ENCODE data around the gene SCAP.

The SCAP gene

GRCh38 chr3:47503033-47503432 lies 27.3 kb upstream of the SCAP start:
- DNase-seq (ENCODE audit: extremely low read depth, insufficient read length), result no peak
- no peak for TF ChIP-seq CTCF (IDR thresholded peaks at IDR 0.05; ENCODE audit: insufficient read depth, low read length, poor library complexity, severe bottlenecking)
- Histone ChIP-seq H3K27me3 (replicated peaks; ENCODE audit: control insufficient read depth, insufficient read depth, low read length) (no peaks in the 10 kb centered on the region), H3K4me3 (replicated peaks; ENCODE audit: low read depth, low read length) (no peak overlapping the region), H3K36me3 (ENCODE audit: control insufficient read depth, insufficient read depth, low read length) (peaks cover 30% of the 10 kb centered on the region)

- no peak for DNase-seq (ENCODE audit: extremely low read depth, insufficient read length)
- Histone ChIP-seq H3K36me3 (ENCODE audit: control insufficient read depth, insufficient read depth, low read length) (peaks cover 33% of the 10 kb centered on the region), H3K4me3 (replicated peaks; ENCODE audit: low read depth, low read length) (no peak overlapping the region), H3K27me3 (replicated peaks; ENCODE audit: control insufficient read depth, insufficient read depth, low read length) (no peaks in the 10 kb centered on the region)
- TF ChIP-seq CTCF (IDR thresholded peaks at IDR 0.05; ENCODE audit: insufficient read depth, low read length, poor library complexity, severe bottlenecking), result no peak
Measured at GRCh38 chr3:47496892-47497291, 21.2 kb upstream of the SCAP start.

GRCh38 chr3:47495886-47496285 lies 20.1 kb upstream of the SCAP start:
- no peak for TF ChIP-seq CTCF (IDR thresholded peaks at IDR 0.05; ENCODE audit: insufficient read depth, low read length, poor library complexity, severe bottlenecking)
- DNase-seq (ENCODE audit: extremely low read depth, insufficient read length), result no peak
- Histone ChIP-seq H3K36me3 (ENCODE audit: control insufficient read depth, insufficient read depth, low read length) (peaks cover 28% of the 10 kb centered on the region), H3K4me3 (replicated peaks; ENCODE audit: low read depth, low read length) (no peak overlapping the region), H3K27me3 (replicated peaks; ENCODE audit: control insufficient read depth, insufficient read depth, low read length) (no peaks in the 10 kb centered on the region)

GRCh38 chr3:47495111-47495510 lies 19.4 kb upstream of the SCAP start:
- Histone ChIP-seq H3K4me3 (replicated peaks; ENCODE audit: low read depth, low read length) (no peak overlapping the region), H3K27me3 (replicated peaks; ENCODE audit: control insufficient read depth, insufficient read depth, low read length) (no peaks in the 10 kb centered on the region), H3K36me3 (ENCODE audit: control insufficient read depth, insufficient read depth, low read length) (peaks cover 24% of the 10 kb centered on the region)
- no peak for DNase-seq (ENCODE audit: extremely low read depth, insufficient read length)
- no peak for TF ChIP-seq CTCF (IDR thresholded peaks at IDR 0.05; ENCODE audit: insufficient read depth, low read length, poor library complexity, severe bottlenecking)

GRCh38 chr3:47491777-47492176 lies 16.0 kb upstream of the SCAP start:
- Histone ChIP-seq H3K4me3 (replicated peaks; ENCODE audit: low read depth, low read length) (no peak overlapping the region), H3K36me3 (ENCODE audit: control insufficient read depth, insufficient read depth, low read length) (peaks cover 12% of the 10 kb centered on the region), H3K27me3 (replicated peaks; ENCODE audit: control insufficient read depth, insufficient read depth, low read length) (no peaks in the 10 kb centered on the region)
- DNase-seq (ENCODE audit: extremely low read depth, insufficient read length), result peak; percentile 45
- no peak for TF ChIP-seq CTCF (IDR thresholded peaks at IDR 0.05; ENCODE audit: insufficient read depth, low read length, poor library complexity, severe bottlenecking)

- H3K27me3 ChIP-seq (replicated peaks; ENCODE audit: control insufficient read depth, insufficient read depth, low read length), result no peaks in the 10 kb centered on the region
- H3K36me3 ChIP-seq (ENCODE audit: control insufficient read depth, insufficient read depth, low read length), result peaks cover 11% of the 10 kb centered on the region
- H3K4me3 ChIP-seq (replicated peaks; ENCODE audit: low read depth, low read length), result no peak overlapping the region
- TF ChIP-seq CTCF (IDR thresholded peaks at IDR 0.05; ENCODE audit: insufficient read depth, low read length, poor library complexity, severe bottlenecking), result no peak
- DNase-seq (ENCODE audit: extremely low read depth, insufficient read length), result no peak
Measured at GRCh38 chr3:47491186-47491585, 15.4 kb upstream of the SCAP start.

Data from GM06990 (cell line).